ENCODE data around the gene YPEL2.

The YPEL2 gene

DNA sequence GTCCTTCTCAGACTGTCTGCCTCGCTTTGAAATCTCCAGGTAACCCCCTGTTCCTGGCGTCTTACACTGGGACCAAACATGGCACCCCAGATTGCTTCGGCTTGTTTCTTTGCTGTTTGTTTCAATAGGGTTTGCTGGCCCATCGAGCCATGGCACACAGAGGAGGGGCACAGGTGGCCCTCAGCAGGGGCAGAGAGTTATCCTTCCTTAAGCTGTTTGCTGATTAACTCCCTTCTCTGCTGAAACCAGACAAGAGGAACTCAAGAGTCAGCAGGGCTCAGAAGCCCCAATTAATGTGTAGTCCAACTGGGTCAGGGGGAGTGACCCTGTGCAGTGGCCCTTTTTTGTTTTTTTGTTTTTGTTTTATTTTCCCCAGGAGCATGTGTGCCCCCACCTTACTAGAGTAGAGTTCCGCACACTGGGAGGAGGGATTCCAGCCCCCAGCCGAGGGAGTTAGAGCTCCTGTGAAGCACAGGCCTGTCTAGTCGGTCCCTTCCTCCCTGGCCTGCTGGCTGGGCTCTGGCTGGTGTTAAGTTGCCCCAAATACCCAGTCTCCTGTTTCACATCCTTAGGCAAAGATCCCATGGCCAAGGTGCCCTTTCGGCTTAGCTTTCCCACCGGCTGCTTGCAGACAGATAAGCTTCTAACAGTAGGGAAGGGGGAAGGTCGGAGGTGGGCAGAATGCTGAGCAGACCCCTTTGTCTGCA, 39.3 kb downstream of the YPEL2 start:
- TF ChIP-seq CTCF (IDR thresholded peaks at IDR 0.05; ENCODE audit: control insufficient read depth, insufficient read depth, low read depth, low read length, missing control alignments), result no peak
- no peak overlapping the region for H3K4me3 ChIP-seq (ENCODE audit: control insufficient read depth, low read depth, low read length)
- no peak for DNase-seq (ENCODE audit: low read depth)

GRCh38 chr17:59371416-59372100, 40.1 kb downstream of the YPEL2 start:
- TF ChIP-seq CTCF (IDR thresholded peaks at IDR 0.05; ENCODE audit: control insufficient read depth, insufficient read depth, low read depth, low read length, missing control alignments), result no peak
- H3K4me3 ChIP-seq (ENCODE audit: control insufficient read depth, low read depth, low read length), result no peak overlapping the region
- DNase-seq (ENCODE audit: low read depth), result no peak

GRCh38 chr17:59372138-59372751, 40.8 kb downstream of the YPEL2 start:
- H3K4me3 ChIP-seq (ENCODE audit: control insufficient read depth, low read depth, low read length), result no peak overlapping the region
- no peak for TF ChIP-seq CTCF (IDR thresholded peaks at IDR 0.05; ENCODE audit: control insufficient read depth, insufficient read depth, low read depth, low read length, missing control alignments)

DNA sequence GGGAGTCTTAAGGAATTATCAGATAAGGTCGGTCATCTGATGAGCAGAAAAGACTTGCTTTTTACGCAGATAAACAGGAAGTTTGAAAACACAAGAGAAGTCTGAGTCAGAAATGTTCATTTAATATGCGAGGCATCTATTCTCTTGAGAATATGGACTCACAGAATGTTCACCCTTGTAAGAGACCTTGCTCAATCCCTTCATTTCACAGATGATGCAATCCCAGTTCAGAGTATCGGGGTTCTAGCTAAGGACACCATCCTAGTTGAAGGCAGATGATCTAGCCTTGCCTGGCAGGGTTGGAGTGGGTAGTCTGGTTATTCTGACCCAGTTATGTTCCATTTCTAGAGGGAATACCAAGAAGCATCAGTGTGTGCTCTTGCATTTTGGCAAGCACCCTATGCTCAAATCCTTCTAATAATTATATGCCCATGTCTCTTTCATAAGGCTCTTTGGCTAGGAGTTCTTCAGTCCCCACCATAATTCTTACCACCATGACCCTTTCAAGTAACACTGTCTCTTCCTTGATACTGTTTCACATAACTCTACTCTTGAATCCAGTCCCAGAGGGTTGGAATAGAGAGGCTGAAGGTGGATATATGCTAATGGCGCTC, 42.5 kb downstream of the YPEL2 start:
- TF ChIP-seq CTCF (IDR thresholded peaks at IDR 0.05; ENCODE audit: control insufficient read depth, insufficient read depth, low read depth, low read length, missing control alignments), result no peak
- H3K4me3 ChIP-seq (ENCODE audit: control insufficient read depth, low read depth, low read length), result no peak overlapping the region
- DNase-seq (ENCODE audit: low read depth), result peak; percentile 87

More at GRCh38 chr17:59372138-59372751, 40.8 kb downstream of the YPEL2 start:
- peak; percentile 66 for DNase-seq (ENCODE audit: low read depth)

DNA sequence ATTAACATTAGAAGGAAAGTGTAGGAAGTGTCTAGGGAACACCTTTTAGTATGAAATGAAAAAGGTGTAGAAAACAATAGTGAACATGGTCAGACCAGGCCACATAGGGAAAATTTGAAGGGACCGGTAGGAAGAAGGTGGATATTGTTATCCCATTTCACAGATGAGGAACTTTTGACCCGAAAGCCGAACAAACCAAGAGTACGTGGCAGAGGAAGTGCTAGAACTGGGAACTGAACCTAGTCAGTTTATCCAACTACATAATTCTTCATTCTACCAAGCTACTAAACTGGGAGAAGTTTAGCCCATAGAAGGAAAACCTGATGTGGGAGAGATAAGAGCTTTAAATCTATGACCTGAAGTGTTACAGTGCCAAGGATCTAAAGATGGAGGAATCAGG, 43.2 kb downstream of the YPEL2 start:
- no peak overlapping the region for H3K4me3 ChIP-seq (ENCODE audit: control insufficient read depth, low read depth, low read length)
- no peak for TF ChIP-seq CTCF (IDR thresholded peaks at IDR 0.05; ENCODE audit: control insufficient read depth, insufficient read depth, low read depth, low read length, missing control alignments)
- DNase-seq (ENCODE audit: low read depth), result no peak

- no peak for DNase-seq (ENCODE audit: low read depth)
- TF ChIP-seq CTCF (IDR thresholded peaks at IDR 0.05; ENCODE audit: control insufficient read depth, insufficient read depth, low read depth, low read length, missing control alignments), result no peak
- H3K4me3 ChIP-seq (ENCODE audit: control insufficient read depth, low read depth, low read length), result no peak overlapping the region
Observed at GRCh38 chr17:59375857-59376256, 44.4 kb downstream of the YPEL2 start.
